GM06990 (cell line): ENCODE data around the gene BLM.
A peak's percentile ranks its signal among the peaks of the same experiment; 100 is the strongest.

Source experiments
- DNase-seq: peaks from one replicate; pipeline ENCODE4 v3.0.0-alpha.2; 2011; ENCODE audit not compliant: insufficient read length; ENCODE audit errors: extremely low read depth
- H3K27me3 ChIP-seq: replicated peaks from 2 replicates; pipeline ENCODE4 v1.6.0; 2011; ENCODE audit warnings: low read length; ENCODE audit not compliant: control insufficient read depth, insufficient read depth
- H3K36me3 ChIP-seq: 2 replicates; pipeline ENCODE4 v1.5.1; 2011; ENCODE audit warnings: low read length; ENCODE audit not compliant: control insufficient read depth, insufficient read depth
- H3K4me3 ChIP-seq: replicated peaks from 2 replicates; pipeline ENCODE4 v1.5.1; 2011; ENCODE audit warnings: low read depth, mild to moderate bottlenecking, control low read depth, low read length
- CTCF ChIP-seq: IDR thresholded peaks from 2 replicates; pipeline ENCODE4 v1.5.1; 2011; ENCODE audit warnings: low read length, control low read depth, mild to moderate bottlenecking, inconsistent platforms; ENCODE audit not compliant: insufficient read depth, poor library complexity, severe bottlenecking

Gene BLM

DNA sequence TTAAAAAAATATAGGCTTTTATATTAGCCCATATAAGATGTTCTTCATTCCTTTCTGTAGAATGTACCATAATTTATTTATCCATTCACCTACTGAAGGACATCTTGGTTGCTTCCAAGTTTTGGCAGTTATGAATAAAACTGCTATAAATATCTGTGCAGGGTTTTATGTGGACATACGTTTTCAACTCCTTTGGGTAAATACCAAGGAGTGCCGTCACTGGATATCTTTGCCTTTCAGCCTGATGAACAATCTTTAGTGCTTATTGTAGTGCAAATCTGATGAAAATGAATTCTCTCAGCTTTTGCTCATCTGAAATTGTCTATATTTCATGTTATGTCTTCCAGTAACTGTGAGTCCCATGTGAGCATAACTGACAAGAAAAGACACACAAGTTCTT is 26.6 kb upstream of the BLM start:
- H3K4me3 ChIP-seq, result no peak overlapping the region
- H3K36me3 ChIP-seq, result no peaks in the 10 kb centered on the region
- no peak for DNase-seq
- TF ChIP-seq CTCF, result no peak
- H3K27me3 ChIP-seq, result no peaks in the 10 kb centered on the region

DNA sequence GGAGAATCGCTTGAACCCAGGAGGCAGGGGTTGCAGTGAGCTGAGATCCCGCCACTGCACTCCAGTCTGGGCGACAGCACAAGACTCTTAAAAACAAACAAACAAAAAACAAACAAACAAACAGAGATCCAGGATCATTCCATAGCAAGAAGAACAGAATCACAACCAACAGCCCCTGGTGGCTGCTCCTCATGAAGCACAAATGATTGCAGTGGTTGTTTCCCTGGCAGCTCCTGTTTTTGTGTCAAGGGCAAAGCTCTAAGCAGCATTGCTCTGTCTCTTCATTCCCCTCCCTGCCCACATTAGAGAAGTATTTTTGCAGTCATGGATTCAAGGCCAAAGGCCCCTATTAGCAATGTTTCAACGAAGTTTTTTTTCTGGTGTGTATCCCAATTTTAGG is 25.8 kb upstream of the BLM start:
- Histone ChIP-seq H3K4me3 (no peak overlapping the region), H3K36me3 (no peaks in the 10 kb centered on the region), H3K27me3 (no peaks in the 10 kb centered on the region)
- no peak for DNase-seq
- TF ChIP-seq CTCF, result no peak

GRCh38 chr15:90691982-90692773 is 25.0 kb upstream of the BLM start:
- Histone ChIP-seq H3K27me3 (no peaks in the 10 kb centered on the region), H3K36me3 (no peaks in the 10 kb centered on the region), H3K4me3 (no peak overlapping the region)
- DNase-seq, result peak; percentile 79
- TF ChIP-seq CTCF, result no peak

- DNase-seq, result no peak
- TF ChIP-seq CTCF, result no peak
Measured at GRCh38 chr15:90694987-90695386, 22.2 kb upstream of the BLM start.

GRCh38 chr15:90697175-90697574 is 20.0 kb upstream of the BLM start:
- TF ChIP-seq CTCF, result no peak
- DNase-seq, result peak; percentile 43
- H3K4me3 ChIP-seq, result no peak overlapping the region
- no peaks in the 10 kb centered on the region for H3K27me3 ChIP-seq
- no peaks in the 10 kb centered on the region for H3K36me3 ChIP-seq

More at GRCh38 chr15:90694987-90695386, 22.2 kb upstream of the BLM start:
- Histone ChIP-seq H3K4me3 (no peak overlapping the region), H3K27me3 (no peaks in the 10 kb centered on the region), H3K36me3 (no peaks in the 10 kb centered on the region)
